Frontal cortex (tissue), 4 donors: ENCODE data around the gene POLRMT. TPM values are rescaled to one million over a fixed set of nuclear protein-coding genes. Genes with fewer than 3 reads are reported as not detected.
A peak's percentile ranks its signal among the peaks of the same experiment; 100 is the strongest.
"Not testable (repeated sequence)": the region's sequence is repeated elsewhere in the genome, so short reads cannot be mapped to it uniquely, and the experiment has no call there.

Experiments
- DNase-seq, 2 donors: peaks; one replicate each; pipeline ENCODE4 v3.0.0; 2012; ENCODE audit warnings: low spot score in 2 of 2
- FAIRE-seq: peaks from 2 replicates; lab custom pipeline; 2012; peaks lifted over from hg19 to GRCh38; lab: Jason Lieb, UNC
- total RNA-seq: library from RNA; depleted of rRNA; stranded (reverse); fragments of >200 nt; gene quantifications from one replicate; pipeline ENCODE4 v1.2.3, GENCODE V29; 2014
- donor health status: control.
- donor health status: control.
- donor health status: control.

The POLRMT gene
- total RNA-seq, 1 donor from 2014 or later, result 15.9 TPM

DNA sequence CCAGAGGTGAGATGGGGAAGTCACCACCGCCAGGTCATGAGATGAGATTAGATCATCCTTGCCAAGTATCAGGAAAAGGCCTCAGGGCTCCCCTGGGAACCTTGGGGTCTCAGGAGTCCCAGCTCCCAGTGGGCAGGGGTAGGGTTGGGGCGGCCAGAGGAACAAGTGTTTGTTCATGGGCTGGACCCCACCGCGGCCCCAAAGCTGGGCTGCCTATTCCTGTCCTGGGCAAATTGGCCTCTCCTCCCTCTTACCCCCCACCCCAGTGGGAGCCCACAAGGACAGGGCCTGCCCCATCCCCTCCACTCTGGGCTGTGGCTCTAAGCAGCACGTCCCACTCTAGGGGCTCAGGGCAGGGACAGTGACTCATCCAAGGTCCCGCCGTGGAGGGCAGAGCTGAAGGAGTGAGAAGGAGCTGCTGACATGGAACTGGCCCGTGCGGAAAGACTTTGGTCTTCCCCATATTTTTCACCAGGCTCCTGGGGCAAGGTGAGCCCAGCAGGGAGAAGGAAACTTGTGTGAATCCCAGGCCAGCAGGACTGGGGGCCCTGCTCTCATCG is 47.7 kb downstream of the POLRMT start:
- FAIRE-seq (no peak), DNase-seq (no peak)

DNA sequence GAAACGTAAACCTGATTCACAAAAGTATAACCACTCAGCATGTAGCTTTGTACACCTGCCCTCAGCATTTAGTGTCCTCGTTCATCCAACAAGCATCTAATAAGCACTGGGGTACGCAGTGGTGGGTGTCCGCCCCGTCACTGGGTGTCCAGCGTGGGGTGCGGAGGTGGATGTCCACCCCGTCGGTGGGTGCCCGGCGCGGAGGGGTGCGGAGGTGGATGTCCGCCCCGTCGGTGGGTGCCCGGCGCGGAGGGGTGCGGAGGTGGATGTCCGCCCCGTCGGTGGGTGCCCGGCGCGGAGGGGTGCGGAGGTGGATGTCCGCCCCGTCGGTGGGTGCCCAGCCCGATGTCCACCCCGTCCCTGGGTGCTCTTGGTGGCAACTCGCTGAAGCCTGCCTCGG is 48.2 kb downstream of the POLRMT start:
- DNase-seq, FAIRE-seq: not testable (repeated sequence)

DNA sequence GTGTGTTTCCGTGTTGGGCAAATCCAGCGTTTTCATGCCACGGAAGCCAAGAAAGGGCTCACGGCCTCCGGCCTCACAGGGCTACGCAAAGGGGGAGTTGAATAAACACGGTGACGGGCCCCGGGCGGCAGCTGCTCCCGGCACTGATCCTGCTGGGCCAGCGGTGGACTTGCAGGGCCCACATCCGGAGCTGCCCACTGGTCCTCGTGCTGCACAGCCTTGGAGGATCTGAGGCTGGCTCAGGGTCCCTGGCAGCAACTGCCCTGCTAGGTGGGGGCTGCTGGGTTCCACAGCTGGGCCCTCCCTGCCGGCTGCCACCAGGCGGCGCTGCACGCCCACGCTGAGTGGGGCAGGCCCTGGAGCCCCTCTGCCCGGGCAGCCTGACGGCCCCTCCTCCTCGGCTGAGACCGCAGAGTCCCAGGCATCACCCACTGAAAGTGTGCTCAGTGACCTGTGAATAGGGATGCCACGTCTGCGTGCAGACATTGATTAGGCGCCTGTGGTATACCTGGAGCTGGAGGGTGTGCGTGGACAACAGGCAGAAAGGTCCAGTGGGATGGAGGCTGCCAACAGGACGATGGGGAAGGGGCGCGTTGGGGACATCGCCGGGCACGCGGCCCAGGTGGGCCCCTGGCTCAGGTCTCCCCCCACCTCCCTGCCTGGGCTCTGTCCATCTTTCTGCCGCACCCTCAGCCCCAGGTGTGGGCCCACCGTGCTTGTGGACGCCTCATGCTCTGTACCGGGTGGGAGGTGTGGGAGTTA is 48.9 kb downstream of the POLRMT start:
- FAIRE-seq, result no peak

DNA sequence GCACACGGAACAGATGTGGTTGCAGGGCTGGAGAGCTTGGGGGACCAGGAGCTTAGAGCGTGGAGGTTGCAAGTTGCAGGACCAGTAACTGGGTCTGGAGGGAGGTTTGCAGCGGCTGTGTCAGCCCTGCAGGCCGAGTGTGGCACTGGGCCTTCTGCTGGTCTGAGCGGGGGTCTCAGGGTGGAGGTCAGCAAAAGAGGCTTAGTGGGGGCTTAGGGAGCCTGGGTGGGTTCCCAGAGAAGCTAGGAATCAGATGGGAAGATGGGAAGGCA is 49.4 kb downstream of the POLRMT start:
- FAIRE-seq, result no peak
- no peak for DNase-seq

More for the DNA sequence above, 48.9 kb downstream of the POLRMT start:
- peak; percentile 81 to 83 for DNase-seq

DNA sequence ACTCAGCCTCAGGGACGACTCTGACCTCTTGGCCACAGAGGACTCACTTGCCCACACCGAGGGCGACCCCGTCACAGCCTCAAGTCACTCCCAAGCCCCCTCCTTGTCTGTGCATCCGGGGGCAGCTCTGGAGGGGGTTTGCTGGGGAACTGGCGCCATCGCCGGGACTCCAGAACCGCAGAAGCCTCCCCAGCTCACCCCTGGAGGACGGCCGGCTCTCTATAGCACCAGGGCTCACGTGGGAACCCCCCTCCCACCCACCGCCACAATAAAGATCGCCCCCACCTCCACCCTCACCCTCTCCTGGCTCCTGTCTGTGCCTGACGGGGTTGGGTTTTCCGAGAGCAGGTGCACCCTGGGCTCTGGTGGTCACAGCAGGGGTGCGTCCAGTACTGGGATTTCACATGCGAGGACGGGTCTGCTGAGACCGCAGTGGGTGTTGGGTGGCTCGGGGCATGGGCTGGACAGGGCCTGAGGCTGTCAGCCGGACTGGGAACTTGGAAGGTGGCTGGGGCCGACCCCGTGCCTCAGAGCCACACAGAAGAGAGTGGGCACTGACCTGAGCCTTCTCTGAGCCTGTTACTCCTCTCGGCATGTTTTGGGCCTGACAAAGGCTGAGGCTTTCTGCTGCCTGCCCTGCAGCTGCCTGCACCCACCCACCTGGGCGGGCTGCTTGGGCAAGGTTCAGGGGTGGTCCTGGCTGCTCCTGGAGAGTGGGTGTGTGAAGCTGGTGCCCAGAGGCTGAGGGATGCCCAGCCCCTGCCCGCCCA is 50.0 kb downstream of the POLRMT start:
- no peak for DNase-seq
- FAIRE-seq, result no peak

DNA sequence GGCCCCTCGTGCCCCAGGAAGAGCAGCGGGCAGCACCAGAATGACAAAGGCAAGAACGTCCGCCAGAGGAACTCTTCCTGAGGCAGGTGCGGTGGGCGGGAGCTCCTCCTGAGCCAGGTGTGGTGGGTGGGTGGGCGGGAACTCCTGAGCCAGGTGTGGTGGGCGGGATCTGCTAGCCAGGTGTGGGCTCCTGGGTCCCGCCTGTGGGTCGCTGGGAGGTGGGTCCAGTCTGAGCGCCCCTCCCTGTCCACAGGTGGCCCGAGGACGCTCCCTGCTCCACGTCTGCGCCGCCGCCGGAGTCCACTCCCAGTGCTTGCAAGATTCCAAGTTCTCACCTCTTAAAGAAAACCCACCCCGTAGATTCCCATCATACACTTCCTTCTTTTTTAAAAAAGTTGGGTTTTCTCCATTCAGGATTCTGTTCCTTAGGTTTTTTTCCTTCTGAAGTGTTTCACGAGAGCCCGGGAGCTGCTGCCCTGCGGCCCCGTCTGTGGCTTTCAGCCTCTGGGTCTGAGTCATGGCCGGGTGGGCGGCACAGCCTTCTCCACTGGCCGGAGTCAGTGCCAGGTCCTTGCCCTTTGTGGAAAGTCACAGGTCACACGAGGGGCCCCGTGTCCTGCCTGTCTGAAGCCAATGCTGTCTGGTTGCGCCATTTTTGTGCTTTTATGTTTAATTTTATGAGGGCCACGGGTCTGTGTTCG is 50.7 kb downstream of the POLRMT start:
- DNase-seq (no peak), FAIRE-seq (no peak)

DNA sequence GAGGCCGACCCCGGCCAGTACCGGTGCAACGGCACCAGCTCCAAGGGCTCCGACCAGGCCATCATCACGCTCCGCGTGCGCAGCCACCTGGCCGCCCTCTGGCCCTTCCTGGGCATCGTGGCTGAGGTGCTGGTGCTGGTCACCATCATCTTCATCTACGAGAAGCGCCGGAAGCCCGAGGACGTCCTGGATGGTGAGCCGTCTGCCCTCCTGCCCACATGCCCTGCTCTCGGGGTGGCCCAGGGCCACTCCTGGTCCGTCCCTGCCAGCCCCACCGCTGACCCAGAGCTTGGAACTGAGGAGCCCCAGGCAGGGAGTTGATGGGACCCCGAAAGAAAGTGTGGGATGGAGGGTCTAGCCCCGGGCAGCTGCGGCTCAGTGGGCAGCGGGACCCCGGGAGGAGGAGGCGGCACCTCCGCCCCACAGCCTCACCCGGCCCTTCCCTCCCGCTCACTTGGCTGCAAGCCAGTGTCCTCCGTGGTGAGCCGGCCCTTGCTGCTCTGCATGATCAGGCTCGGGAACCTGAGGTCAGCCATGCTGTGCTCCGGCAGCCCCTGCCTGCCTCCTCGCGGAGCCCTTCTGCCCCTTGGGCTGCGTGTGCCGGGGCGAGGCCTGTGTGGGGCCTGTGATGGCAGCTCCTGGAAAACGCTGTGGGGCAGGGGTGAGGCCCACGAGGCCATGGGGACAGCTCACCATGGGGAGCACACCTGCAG is 51.8 kb downstream of the POLRMT start:
- no peak for FAIRE-seq
- DNase-seq, result no peak

DNA sequence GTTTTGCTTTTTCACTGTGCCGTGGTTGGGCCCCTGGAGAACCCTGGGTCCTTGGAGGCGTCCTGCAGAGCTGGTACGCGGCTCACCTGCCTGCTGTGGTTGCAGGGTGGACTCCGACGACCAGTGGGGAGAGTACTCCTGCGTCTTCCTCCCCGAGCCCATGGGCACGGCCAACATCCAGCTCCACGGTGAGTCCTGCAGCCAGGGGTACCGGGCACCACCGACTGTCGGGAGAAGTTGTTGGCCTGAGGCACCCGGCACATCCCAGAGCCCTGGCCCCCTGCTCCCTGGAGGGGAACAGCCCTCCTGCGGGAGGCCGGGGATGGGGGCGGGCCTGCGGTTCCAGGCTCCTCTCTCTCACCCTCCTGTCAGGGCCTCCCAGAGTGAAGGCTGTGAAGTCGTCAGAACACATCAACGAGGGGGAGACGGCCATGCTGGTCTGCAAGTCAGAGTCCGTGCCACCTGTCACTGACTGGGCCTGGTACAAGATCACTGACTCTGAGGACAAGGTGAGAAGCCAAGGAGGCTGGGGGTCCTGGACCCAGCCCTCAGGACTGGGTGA is 53.0 kb downstream of the POLRMT start:
- FAIRE-seq (no peak), DNase-seq (no peak)

DNA sequence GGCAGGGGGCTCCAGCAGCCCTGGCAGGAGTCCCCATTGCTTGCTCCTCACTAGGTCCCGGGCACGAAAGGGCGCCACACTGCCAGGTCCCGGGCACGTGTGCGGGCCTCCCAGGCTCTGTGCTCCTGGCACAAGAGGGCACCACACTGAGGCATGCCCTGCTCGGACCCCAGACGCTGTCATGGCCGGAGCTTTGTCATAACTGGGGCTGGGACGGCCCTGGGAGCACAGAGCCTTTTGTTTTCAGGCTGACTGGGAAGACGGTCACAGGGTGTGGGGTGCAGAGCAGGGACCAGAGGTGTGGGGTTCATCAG is 53.5 kb downstream of the POLRMT start:
- no peak for DNase-seq

DNA sequence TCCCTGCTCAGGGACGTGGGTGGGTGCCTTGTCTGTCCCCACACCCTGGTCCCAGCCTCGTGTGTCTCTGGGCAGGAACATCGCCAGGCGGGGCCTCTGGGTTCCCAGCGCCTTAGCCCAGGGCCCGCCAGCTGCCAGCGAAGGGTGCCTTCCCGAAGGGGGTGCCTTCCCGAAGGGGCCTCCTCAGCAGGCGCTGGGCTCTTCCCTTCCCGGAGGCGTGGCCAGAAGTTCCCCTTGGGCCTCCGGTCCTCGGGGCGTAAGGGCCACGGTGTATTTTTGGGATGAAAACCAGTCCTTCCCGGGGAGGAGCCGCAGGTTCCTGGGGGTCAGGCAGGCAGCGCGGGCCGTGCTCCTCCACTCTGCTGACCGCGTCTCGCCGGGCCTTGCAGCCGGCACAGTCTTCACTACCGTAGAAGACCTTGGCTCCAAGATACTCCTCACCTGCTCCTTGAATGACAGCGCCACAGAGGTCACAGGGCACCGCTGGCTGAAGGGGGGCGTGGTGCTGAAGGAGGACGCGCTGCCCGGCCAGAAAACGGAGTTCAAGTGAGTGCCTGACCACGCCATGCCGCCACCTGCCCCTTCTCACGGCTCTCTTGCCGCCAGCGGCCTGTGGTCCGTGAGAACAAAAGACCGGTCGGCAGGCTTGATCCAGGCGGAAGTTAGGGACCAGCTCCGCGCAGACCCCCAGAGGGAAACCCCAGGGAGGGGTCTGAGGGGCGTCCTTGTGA is 54.1 kb downstream of the POLRMT start:
- no peak for DNase-seq

More for the DNA sequence above, 53.5 kb downstream of the POLRMT start:
- no peak for FAIRE-seq

DNA sequence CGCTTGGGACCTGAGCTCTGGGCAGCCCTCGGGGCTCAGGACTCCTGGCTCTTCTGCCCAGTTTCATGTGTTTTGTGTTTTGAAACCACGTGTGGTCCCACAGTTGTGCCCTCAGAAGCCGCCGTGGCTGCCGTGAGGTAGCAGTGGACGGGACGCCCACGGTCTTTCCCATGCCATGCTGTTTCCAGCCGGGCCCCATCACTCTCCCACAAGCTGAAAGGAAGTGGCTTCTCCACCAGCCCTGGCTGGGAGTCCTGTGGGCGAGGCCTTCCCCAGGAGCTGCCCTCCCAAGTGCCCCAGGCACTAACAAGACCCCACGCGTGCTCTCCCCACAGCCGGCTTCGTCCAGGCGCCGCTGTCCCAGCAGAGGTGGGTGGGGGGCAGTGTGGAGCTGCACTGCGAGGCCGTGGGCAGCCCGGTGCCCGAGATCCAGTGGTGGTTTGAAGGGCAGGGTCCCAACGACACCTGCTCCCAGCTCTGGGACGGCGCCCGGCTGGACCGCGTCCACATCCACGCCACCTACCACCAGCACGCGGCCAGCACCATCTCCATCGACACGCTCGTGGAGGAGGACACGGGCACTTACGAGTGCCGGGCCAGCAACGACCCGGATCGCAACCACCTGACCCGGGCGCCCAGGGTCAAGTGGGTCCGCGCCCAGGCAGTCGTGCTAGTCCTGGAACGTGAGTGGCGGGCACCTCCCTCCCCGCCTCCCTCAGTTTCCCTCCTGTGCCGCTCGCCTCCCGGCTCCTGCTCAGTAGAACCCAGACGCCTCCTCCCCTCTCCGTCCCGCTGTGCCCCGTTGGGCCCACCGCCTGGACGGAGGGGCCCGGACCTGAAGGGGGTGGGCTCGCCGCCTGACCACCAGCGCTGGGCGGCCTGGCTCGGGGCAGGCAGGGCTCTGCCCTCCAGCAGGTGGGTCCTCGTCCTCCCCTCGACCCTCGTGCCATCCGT is 55.6 kb downstream of the POLRMT start:
- FAIRE-seq (no peak), DNase-seq (no peak)

More for the DNA sequence above, 54.1 kb downstream of the POLRMT start:
- no peak for FAIRE-seq

DNA sequence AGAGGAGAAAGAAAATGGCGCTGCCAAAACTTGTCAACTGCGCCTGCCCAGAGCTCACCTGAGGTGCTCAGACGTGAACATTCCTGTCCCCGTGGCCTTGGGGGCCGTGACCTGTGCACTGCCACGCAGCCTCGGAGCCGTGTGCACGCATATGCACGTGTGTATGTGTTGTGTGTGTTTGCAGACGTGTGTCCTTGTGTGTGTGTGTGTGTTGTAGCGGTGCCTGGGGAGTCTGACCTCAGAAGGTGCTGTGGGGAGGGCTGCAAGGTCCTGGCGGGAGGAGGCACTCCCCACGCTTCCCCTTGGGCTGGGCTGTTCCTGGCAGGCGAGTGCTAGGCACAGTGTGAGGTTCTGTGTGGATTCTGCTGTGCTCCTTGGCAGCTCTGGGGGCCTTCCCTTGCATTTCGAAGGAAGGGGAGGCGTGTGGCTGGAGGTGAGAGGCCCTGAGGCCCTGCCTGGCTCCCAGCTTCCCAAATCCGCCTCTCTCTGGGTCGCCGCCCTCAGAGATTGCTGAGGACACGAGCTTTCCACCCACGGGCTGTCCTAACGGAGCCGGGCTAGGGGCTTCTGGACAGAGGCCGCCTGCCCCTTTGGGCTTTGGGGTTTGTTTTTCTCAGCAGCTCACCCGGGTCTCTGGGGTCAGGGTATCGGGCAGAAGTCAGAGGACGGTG is 56.4 kb downstream of the POLRMT start:
- DNase-seq (no peak), FAIRE-seq (no peak)

DNA sequence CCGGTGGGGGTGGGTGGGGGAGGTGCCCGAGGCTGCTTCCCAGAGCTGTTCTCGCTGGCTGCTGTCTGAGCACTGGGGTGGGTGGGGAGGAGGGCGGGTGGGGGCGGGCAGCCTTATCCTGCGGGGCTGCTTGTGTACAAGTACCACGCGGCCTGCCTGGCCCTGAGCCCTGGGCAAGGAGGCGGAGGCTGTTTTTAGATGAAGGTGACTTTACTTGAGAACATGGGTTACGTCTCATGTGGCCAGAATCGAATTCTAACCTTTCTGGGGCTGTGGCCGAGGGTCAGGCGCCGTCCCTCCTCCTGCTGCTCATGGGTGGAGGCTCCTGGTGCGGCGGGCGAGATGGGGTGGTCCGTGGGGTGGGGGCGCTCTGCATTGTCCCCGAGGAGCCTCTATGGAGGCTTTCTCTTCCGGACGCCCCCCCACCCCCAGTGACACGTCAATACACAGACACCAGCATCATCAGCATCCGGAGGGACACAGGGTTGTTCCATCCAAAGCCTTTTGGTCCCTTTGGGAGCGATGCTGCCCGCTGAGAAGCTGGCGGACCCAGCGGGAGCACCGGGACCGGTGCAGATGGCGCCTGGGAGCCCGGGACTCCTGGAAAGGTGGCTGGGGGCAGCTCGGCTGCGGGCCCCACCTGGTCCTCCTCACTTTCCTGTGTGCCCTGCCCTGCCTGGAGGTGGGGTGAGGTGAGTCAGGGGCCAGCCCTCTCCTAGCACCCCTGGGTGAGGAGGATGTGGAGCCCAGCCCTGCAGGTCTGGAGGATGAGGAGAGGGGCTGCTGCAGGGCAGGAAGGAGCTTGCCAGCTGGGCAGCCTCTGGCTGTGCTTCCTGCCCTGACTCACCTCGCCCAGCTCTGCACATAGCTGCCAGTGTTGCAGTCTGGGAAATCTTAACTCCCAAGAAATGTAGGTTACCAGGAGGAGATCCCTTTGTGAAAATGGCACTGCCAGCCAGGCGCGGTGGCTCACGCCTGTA is 57.5 kb downstream of the POLRMT start:
- DNase-seq (no peak), FAIRE-seq (no peak)

DNA sequence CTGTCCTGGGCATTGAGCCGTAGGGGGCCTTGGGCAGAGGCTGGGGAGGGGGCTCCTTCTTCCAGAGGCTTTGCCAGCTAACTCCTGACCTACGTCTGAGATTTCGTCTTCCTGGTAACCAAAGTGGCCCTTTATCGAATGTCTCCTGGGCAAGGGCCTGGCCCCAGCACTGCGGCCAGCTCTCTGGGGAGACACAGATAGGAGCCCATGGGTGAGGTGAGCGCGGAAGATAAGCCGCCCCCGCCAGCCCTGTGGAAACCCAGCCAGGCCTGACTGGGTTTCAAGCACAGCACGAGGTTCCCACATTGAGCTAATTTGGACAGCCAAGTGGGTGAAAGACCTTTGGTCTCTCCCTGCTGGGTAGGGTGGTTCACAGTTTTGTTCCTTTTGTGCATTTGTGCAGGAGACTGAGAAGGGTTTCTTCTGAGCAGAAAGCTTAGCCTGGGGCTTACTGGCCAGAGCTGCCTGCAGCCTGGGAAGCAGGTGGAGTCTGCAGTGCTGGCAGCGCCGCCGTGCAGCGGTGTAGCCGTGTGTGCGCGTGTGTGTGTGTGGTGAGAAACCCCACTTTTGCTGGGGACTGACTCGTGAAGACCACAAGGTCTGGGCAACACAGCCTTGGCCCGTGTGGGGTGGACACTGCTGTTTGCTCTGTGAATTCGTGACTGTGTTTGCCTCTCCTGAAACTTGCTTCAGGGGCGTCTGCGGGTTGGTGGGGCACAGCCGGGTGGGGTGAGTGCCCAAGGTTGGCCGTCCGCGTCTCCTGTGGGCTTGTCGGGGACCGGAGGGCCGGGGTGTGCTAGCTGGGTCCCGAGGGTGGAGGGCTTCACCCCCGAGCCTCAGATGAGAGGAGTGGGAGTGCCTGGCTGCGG is 58.4 kb downstream of the POLRMT start:
- FAIRE-seq (no peak), DNase-seq (no peak)

DNA sequence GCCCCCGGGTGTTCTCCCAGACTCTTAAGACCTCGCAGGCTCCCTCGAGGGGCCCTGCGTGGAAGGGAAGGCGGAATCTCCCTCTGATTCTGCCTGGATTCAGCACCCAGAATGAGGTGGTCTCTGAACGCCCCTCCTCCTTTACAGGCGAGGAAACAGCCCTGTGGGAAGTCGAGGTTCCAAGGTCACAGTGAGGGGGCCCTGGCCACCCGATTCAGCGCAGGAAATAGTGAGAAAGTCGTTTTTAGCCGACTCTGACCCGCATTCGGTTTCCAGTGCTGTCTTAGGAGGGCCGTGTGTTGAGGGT is 59.9 kb downstream of the POLRMT start:
- FAIRE-seq, result no peak
- DNase-seq, result no peak
